SH-SY5Y (cell line): ENCODE data around the gene INS.

ENCODE experiments used
- GATA2 ChIP-seq: IDR thresholded peaks from 2 replicates; pipeline ENCODE4 v1.6.1; 2011; ENCODE audit warnings: mild to moderate bottlenecking, low read depth, low read length
- GATA3 ChIP-seq: IDR thresholded peaks from 2 replicates; pipeline ENCODE4 v1.6.1; 2011; ENCODE audit warnings: low read depth, mild to moderate bottlenecking, low read length, moderate library complexity

INS gene

DNA sequence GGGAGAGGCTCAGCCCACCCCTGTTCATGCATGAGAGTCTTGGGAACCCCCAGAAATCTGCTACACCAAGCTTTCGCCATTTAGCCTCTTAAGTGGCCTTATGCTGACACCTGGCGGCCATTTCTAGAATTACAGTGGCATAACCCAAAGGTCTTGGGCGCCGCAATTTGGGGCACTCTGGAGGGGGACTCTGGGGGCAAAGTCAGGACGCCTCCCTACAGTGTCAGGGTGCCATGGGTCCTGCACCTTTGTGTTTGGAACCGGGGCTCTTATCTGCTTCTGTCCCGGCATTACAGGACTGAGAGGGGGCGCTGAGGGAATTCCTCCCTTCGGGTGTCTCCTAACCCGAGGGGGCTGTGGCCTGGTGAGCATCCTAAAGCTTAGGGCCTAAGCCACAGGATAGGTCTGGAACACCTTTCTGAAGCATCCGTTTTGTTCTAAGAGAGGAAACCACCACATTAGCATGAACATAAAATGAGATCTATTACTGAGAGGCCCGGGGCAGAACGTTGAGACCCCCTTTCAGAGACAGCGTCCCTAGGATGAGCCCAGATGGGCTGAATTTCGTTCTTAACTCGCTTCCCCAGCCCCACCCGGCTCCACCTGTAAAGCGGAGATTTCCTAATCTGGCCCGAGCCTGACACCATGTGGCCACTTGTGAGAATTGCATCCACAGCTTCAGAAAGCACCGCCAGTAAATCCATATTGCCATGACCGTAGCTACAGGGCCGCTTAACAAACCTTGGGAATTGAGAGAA lies 9.3 kb downstream of the INS start:
- TF ChIP-seq GATA3, result no peak

DNA sequence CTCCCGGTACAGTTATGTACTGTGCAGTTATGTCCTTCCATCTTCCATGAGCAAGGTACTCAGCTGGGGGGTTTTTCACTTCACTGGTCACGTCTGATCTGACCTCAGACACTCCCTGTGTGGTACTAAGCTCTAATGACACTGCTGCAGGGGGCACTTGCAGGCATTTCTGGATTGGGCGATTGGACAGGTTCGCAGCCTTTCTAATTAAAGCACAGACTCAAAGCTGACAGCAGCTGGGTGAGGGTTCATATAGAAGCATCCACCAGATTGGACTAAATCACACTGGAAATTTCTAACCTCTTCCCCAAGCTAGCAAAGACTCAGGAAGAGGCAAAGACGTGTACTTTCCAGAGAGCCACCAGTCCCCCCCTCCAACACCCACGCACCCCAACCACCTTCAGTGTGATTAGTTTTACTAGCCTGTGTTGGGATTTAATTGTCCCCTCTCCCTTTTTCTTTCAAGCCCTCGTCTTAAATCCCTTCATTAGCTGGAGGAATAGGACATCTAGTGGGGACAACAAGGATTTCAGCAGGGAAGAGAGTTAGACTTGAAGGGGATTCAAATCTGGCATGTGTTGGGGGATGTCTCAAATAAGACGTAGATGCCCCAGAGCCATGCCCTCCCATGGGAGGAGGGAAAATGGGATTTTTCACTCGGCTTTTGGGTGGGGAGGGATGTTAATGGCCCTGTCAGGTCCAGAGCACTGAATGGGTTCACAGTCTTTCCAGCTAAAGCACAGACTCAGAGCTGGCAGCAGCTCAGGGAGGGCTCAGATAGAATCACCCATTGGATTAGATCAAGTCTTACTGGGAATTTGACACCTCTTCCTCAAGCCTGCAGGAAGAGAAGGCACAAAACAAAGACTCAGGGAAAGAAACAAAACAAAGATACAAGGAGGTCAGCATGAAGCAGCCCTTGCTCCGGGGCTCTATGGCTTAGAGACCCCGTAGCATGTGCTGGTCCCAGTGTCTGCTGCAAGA lies 10.9 kb downstream of the INS start:
- TF ChIP-seq GATA2 (no peak), GATA3 (no peak)

DNA sequence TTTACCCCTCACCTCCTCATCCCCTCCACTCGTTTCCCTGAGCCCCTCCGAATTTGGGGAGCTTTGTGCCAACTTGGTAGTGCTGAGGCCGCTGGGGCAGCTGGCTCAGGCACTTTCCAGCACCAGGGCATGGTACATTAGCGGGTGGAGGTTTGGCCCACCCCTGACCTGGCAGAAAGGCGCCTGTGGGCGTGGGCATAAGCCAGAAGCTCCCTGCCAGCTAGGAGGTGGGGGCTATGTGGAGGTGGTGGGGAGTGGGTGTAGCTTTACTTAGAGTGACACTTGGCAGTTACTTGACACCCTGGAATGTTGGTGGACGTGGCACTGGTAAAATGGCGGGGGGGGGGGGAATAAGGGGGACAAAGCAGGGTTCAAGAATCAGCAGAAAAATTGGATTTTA lies 11.5 kb downstream of the INS start:
- TF ChIP-seq GATA2, result no peak
- TF ChIP-seq GATA3, result no peak

DNA sequence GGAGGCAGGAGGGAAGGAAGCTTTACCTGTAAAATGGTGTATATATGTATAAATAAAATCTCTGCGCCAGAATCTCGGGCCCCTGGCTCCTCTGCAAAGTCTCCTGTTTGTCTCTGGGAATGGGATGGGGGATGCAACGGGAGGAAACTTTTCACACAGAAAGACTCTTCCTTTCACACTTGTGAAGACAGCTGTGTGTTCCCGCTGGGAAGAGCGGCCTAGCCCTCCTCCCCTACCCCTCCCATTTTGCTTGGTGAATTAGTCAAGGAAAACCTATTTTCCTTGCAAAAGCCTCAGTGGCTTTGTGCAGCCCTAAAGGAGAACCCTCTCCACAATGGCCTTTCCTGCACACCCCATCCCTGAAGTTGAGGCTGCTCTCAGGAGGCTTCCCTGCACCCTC lies 12.4 kb downstream of the INS start:
- no peak for TF ChIP-seq GATA3
- no peak for TF ChIP-seq GATA2

DNA sequence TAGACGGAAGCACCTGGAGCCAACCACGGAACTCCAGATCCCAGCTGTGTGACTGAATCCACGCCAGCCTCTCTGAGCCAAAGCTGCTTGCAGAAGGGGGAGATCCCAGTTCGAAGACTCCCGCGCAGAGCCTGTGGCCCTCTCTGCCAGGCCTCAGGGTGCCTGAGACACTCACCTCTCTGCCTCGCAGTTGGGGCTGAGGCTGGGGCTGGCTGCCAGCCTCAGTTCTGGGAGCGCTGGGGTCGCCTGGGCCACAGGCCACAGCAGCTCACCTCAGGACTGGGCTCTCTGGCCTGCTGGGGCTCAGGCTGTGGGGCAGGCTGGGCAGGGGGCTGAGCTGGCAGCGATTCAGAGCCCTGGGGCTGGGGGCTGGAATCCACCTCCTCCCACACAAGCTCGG lies 13.6 kb downstream of the INS start:
- TF ChIP-seq GATA3, result no peak

DNA sequence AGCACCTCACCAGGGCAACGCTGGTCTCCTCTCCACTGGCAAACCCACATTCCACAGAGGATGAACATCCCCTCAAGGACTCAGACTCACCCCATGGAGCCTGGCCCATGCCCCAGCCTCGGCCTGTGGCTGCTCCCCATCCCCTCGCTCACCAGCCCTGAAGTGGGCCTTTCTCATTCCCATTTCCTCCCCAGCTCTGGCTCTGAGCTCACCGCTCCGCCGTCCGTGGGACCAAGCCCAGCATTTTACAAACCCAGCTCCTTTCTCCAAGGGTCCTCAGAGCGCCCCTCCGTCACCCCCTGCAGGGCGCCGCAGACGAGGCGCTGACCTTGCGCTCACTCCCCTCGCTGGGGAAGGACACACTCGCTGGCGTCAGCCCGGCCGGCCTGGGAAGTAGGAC lies 15.0 kb downstream of the INS start:
- TF ChIP-seq GATA3, result no peak
- TF ChIP-seq GATA2, result no peak

DNA sequence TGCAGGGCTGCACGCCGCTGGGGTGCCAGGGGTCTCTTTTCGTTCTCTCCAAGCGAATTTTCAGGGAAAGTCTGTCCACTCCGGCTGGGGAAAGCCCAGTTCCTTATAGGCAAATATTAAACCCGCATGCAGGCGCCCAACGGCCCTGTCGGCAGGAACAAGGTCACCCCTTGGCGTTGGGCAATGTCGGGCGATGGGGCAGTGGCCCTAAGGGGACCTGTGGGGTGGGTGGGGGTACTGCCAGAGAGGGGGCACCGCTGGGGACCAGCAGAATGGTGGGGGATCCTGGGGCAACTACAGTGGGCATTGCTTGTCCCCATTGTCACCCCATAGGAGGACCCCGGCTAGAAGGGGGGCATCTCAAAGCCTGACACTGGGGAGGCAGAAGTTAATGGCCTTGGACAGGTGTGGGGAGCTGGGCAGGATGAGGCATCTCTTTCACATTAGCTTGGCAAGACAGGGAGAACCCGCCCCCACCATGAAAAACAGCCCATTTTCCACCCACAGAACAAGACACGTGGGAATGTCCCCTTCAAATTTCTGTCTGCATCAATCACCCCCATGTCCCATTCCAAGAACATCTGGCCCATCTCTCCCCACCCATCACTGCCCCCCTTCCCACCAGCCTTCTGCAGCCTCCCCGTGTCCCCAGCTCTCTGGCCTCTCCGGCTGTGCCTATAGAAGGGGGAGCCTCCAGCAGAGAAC lies 16.3 kb downstream of the INS start:
- TF ChIP-seq GATA3 (no peak), GATA2 (no peak)

DNA sequence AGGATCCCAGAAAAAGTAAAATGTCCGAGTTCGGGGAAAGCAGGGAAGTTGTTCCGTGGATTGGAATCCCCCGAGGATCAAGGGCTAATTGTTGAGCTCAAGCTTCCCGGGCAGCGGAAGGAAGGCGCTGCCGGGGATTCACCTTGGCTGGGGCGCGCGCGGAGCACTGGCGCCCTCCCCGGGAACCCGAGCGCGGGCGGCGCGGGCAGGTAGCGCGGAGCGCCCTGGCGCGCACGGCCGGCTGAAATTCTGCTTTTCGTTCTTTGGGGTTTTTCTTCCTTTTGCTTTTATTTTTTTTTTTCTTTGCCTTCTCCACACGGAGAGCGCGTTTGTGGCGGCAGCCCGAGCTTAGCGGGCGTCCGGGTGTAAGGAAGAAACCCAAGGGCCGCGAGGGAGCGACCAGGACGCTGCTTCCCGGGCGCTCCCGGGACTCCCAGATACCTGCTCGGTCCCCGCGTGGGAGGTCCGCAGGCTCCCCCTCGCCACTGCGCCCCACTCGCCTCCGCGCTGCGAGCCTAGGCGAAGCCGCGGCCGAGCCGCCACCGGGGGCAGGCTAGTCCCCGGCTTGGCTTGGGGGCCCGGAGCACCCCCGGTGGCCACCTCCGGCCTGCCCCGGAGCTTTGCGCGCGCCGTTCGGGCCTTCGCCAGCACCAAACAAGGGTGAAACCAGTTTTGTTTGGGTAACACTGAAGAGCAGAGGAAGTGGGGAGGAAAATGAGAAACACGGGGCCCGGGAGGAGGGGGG lies 17.0 kb downstream of the INS start:
- TF ChIP-seq GATA3 (no peak), GATA2 (no peak)

DNA sequence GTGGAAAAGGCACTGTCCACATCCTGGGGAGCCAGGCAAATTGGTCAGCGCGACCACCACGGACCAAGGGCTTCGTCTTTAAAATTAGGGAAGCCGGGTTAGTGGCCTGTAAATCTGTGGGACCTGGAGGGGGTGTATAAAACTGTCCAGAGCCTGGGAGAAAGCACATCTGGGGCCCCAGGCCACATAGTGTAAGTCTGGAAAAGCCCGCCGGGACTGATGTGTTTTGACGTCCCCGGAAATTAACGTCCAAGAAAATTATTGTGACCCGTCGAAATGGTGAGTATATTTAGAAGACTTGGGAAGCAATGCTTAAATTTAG lies 17.6 kb downstream of the INS start:
- no peak for TF ChIP-seq GATA2
- TF ChIP-seq GATA3, result no peak

DNA sequence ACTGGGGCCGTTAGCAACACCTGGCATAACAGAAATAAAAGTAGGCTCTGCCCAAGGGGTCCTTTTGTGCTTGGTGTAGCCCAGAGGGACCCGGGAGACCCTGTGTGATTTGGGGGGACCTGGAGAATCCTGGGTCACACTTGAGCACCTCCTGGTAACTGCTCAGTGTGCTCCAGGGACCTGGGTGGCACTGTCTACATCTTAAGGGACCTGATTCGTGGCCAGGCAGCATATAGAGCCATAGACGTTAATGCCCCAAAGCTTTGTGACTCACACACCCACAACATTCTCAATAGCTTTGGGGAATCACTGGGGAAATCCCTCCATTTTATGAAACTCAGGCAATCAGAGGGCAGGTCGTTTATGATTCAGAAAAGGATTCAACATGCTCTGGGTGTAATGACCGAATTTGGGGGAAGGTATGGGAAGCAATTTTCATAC lies 18.2 kb downstream of the INS start:
- TF ChIP-seq GATA2 (no peak), GATA3 (no peak)

DNA sequence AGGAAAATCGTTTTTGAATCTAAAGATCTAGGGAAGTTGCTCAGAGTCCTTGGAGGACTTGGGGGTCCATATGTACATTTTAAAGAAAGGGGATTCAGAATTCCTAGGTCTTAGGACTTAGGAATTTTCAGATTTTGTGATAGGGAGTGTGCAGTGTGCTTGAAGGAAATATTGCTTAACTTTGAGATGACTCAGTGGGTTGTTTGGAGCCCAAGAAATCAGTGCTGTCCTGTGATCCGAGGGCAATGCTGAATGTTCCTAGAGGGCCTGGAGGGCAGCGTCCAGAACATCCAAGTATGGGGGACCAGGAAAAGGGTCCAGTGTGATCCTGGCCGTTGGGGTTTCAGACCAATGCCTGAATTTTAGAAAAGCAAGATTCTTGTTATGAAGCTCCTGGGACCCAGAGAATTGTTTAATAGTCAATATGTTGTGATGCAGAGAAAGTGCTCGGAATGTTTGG lies 18.7 kb downstream of the INS start:
- no peak for TF ChIP-seq GATA2
- no peak for TF ChIP-seq GATA3

DNA sequence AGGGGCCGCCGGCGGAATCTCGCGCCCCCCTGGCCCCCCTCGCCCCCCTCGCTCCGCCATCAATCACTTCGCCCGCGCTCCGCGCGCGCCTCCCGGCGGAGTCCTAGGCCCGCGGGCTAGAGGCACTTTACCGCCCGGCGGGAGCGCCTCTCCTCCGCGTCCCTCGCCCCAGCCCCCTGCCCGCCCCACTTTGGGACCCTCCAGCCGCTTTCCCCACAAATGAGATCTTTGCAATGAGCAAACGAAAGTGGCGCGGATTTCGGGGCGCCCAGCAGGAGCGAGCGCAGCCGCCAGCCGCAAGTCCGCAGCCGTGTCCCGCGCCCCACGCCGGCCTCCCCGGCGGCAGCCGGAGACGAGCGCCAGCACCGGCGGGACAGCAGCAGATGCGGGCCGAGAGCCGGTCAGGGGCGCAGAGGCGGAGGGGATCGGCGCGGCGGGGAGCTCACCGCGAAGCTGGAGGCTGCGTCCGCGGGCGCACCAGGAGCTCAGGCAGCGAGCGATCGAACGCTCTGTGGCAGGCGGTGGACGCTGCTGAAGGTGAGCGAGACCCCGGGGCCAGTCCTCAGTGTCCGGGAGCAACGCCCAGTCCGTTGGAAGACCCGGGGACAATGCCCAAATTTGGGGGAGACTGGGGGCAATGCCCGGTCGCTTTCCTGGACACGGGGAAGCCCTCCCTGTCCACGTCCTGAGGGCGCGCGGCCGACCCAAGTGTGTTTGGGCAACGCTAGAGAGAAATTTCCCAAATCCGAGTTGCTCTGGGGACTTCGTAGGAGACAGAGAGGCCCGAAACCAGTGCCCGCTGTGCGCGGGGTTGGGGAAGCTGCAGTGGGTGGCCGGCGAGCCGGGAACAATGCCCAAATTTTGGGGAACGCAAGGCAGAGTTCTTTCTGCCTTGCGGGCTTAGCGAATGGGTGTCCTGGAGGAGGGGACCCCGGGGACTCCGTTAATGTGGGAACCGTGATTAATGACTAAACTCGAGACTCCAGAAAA lies 20.3 kb downstream of the INS start:
- TF ChIP-seq GATA2, result no peak
- TF ChIP-seq GATA3, result no peak
